Sigmoid colon (tissue), 4 donors: ENCODE data around the gene CACNA1G.

Experiments used
- EP300 ChIP-seq, 4 donors: sonication (generic); formaldehyde crosslinking; IDR thresholded peaks; one replicate each; pipeline ENCODE4 v1.6.1; 2017; ENCODE audit warnings: antibody characterized with exemption in 4 of 4
- POLR2A ChIP-seq, 2 donors: fragments of 450-650 bp; IDR thresholded peaks; one replicate each; pipeline ENCODE4 v1.6.1; 2016; ENCODE audit warnings: antibody characterized with exemption in 2 of 2, mild to moderate bottlenecking in 2 of 2, moderate library complexity in 2 of 2
- POLR2AphosphoS5 ChIP-seq, 4 donors: sonication (generic); formaldehyde crosslinking; IDR thresholded peaks; one replicate each; pipeline ENCODE4 v1.6.1; 2017; ENCODE audit warnings: antibody characterized with exemption in 4 of 4
- TF ChIP-seq, protein P1 (sequence below), 4 experiments: fragments of 450-650 bp in 3 of 4; fragments of 200-600 bp in 1 of 4; IDR thresholded peaks; one replicate each; pipeline ENCODE4 v1.5.1; 2016 to 2019; ENCODE audit warnings: antibody characterized with exemption in 4 of 4, mild to moderate bottlenecking in 3 of 4, moderate library complexity in 2 of 4

GRCh38 chr17:50570032-50570431, 9.5 kb downstream of the CACNA1G start:
- TF ChIP-seq, protein P1, sequence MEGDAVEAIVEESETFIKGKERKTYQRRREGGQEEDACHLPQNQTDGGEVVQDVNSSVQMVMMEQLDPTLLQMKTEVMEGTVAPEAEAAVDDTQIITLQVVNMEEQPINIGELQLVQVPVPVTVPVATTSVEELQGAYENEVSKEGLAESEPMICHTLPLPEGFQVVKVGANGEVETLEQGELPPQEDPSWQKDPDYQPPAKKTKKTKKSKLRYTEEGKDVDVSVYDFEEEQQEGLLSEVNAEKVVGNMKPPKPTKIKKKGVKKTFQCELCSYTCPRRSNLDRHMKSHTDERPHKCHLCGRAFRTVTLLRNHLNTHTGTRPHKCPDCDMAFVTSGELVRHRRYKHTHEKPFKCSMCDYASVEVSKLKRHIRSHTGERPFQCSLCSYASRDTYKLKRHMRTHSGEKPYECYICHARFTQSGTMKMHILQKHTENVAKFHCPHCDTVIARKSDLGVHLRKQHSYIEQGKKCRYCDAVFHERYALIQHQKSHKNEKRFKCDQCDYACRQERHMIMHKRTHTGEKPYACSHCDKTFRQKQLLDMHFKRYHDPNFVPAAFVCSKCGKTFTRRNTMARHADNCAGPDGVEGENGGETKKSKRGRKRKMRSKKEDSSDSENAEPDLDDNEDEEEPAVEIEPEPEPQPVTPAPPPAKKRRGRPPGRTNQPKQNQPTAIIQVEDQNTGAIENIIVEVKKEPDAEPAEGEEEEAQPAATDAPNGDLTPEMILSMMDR (IDR thresholded peaks at IDR 0.05): no peak
- TF ChIP-seq POLR2A (IDR thresholded peaks at IDR 0.05): no peak
- TF ChIP-seq POLR2AphosphoS5 (IDR thresholded peaks at IDR 0.05): no peak
- no peak for TF ChIP-seq EP300 (IDR thresholded peaks at IDR 0.05)
